Naive thymus-derived CD4-positive, alpha-beta T cell (primary cell): Measurements from ENCODE around the gene MTA2. TPM values are rescaled to one million over a fixed set of nuclear protein-coding genes. Genes with fewer than 3 reads are reported as not detected.

Experiments
- ATAC-seq: fragments of 150-1000 bp; cut with Tn5 transposase; 2 replicates; pipeline ENCODE4 v1.10.0; 2021; ENCODE audit warnings: mild to moderate bottlenecking, moderate library complexity
- CTCF ChIA-PET: fragments of 350-600 bp; sonication (Branson Sonifier 250); formaldehyde crosslinking; loops from one replicate; lab custom pipeline; 2021; ENCODE audit warnings: antibody characterized with exemption; lab: Charles Lee
- POLR2A ChIA-PET: fragments of 350-600 bp; sonication (Branson Sonifier 250); formaldehyde crosslinking; loops from one replicate; lab custom pipeline; 2021; ENCODE audit warnings: antibody characterized with exemption, inconsistent platforms; lab: Charles Lee
- DNase-seq, 9 donors: peaks; one replicate each; pipeline versions ENCODE4 v3.0.0 to v3.0.0-alpha.2; 2020 to 2022; ENCODE audit warnings: mixed read lengths in 1 of 9
- H3K27ac ChIP-seq: one replicate; pipeline ENCODE4 v1.7.0; 2013; ENCODE audit warnings: mild to moderate bottlenecking, low read depth, low read length, moderate library complexity
- H3K27me3 ChIP-seq, 2 donors: one replicate each; pipeline ENCODE4 v1.7.0; 2013; ENCODE audit warnings: low read length in 2 of 2, mild to moderate bottlenecking in 2 of 2, moderate library complexity in 2 of 2; ENCODE audit not compliant: control insufficient read depth in 2 of 2, insufficient read depth in 2 of 2
- H3K36me3 ChIP-seq, 3 experiments: 1 replicate in 2 of 3; 2 replicates in 1 of 3; pipeline ENCODE4 v1.7.0; 2013; ENCODE audit warnings: low read length in 3 of 3, mild to moderate bottlenecking in 3 of 3, moderate library complexity in 1 of 3; ENCODE audit not compliant: insufficient read depth in 3 of 3, control insufficient read depth in 2 of 3
- H3K4me1 ChIP-seq, 2 donors: one replicate each; pipeline ENCODE4 v1.7.0; 2013; ENCODE audit warnings: low read length in 2 of 2, mild to moderate bottlenecking in 2 of 2, moderate library complexity in 1 of 2; ENCODE audit not compliant: control insufficient read depth in 2 of 2, insufficient read depth in 2 of 2
- H3K4me3 ChIP-seq: 2 replicates; pipeline ENCODE4 v1.7.0; 2013; ENCODE audit warnings: mild to moderate bottlenecking, low read length
- H3K9me3 ChIP-seq, 3 experiments: 1 replicate in 2 of 3; 2 replicates in 1 of 3; pipeline ENCODE4 v1.7.0; 2013; ENCODE audit warnings: low read length in 3 of 3; ENCODE audit not compliant: control insufficient read depth in 2 of 3
- H3K27ac Mint-ChIP-seq, 9 donors: one replicate each; pipeline ENCODE4 v1.8.0; 2020 to 2022; ENCODE audit warnings: mixed read lengths in 9 of 9, mild to moderate bottlenecking in 8 of 9, moderate library complexity in 5 of 9, inconsistent platforms in 2 of 9
- H3K27me3 Mint-ChIP-seq, 5 donors: one replicate each; pipeline ENCODE4 v1.8.0; 2021 to 2022; ENCODE audit warnings: mixed read lengths in 5 of 5, mild to moderate bottlenecking in 1 of 5
- H3K36me3 Mint-ChIP-seq, 5 donors: one replicate each; pipeline ENCODE4 v1.8.0; 2020 to 2022; ENCODE audit warnings: mixed read lengths in 5 of 5, mild to moderate bottlenecking in 3 of 5, inconsistent platforms in 1 of 5
- H3K4me1 Mint-ChIP-seq, 7 donors: one replicate each; pipeline ENCODE4 v1.8.0; 2020 to 2022; ENCODE audit warnings: mixed read lengths in 7 of 7, mild to moderate bottlenecking in 3 of 7, inconsistent platforms in 1 of 7
- H3K4me3 Mint-ChIP-seq, 10 donors: one replicate each; pipeline ENCODE4 v1.8.0; 2020 to 2022; ENCODE audit warnings: mild to moderate bottlenecking in 10 of 10, mixed read lengths in 10 of 10, moderate library complexity in 6 of 10, inconsistent platforms in 2 of 10
- H3K9me3 Mint-ChIP-seq, 11 donors: one replicate each; pipeline ENCODE4 v1.8.0; 2020 to 2022; ENCODE audit warnings: mixed read lengths in 11 of 11, mild to moderate bottlenecking in 4 of 11, inconsistent platforms in 1 of 11, moderate library complexity in 1 of 11
- intact Hi-C, 2 donors: fragments of 100-400 bp; cut with micrococcal nuclease; formaldehyde crosslinking; loops; one replicate each; pipeline ENCODE4 v1.15.1; 2023
- polyA plus RNA-seq, 2 donors: library from polyadenylated mRNA; unstranded; fragments of 300-500 nt; fragmentation: Illumina TruSeq; gene quantifications; one replicate each; pipeline ENCODE4 v1.2.3, GENCODE V29; 2021
- total RNA-seq, 6 experiments: library from RNA in 5 of 6; stranded (reverse) in 5 of 6; gene quantifications; 1 replicate in 5 of 6; 2 replicates in 1 of 6; pipeline ENCODE4 v1.2.3 and lab custom pipeline; 2021 to 2026

MTA2 gene
- total and polyA plus RNA-seq, 7 experiments from 2014 or later: 25.6 to 238 (median 178) TPM

- Histone ChIP-seq H3K27ac (peak within 1 kb of the TSS; percentile 84), H3K36me3 (peaks cover 0 to 9% (median 0%) of the 10 kb centered on the region in 3 experiments), H3K9me3 (no peaks in the 10 kb centered on the region), H3K4me3 (peak within 1 kb of the TSS; percentile 87), H3K4me1 (peaks cover 34 to 36% of the 10 kb centered on the region in 2 donors), H3K27me3 (no peaks in the 10 kb centered on the region)
- Mint-ChIP-seq H3K4me3 (peak within 1 kb of the TSS; percentile 88 to 100 (median 94)), H3K27ac (peak within 1 kb of the TSS; percentile 51 to 98 (median 93)), H3K4me1 (peaks cover 36 to 78% (median 66%) of the 10 kb centered on the region in 7 donors), H3K9me3 (no peaks in the 10 kb centered on the region), H3K36me3 (peaks cover 0 to 7% (median 0%) of the 10 kb centered on the region in 5 donors), H3K27me3 (peaks cover 0 to 13% (median 0%) of the 10 kb centered on the region in 5 donors)
- ChIA-PET CTCF (interaction anchor here (1.1 to 2.8 kb wide), 2 partner anchors 11 to 14 kb away, joined by 4 to 12 read pairs; no protein-coding TSS in a partner anchor), POLR2A (interaction anchor here (0.5 to 6.3 kb wide), 6 partner anchors 7 to 276 kb away, joined by 3 to 72 read pairs (median 5); partner anchors contain the start of genes C11orf98 and CSKMT)
- intact Hi-C loops: loop anchor here (1.0 to 5.0 kb wide), 4 partner anchors 9 to 579 kb away; partner anchors contain the start of gene FTH1 (in 1 of the 2)
- peak; percentile 61 for ATAC-seq
- DNase-seq: peak in 8 of 9 donors; percentile 37 to 87 (median 50)
Measured at GRCh38 chr11:62546244-62546928, 55.3 kb downstream of the MTA2 start, which contains the start of gene AHNAK. Gene AHNAK (minus strand): TSS chr11:62546806. CDS start chr11:62536098, 10,708 bp downstream.

GRCh38 chr11:62545437-62546243, 56.0 kb downstream of the MTA2 start:
- Histone ChIP-seq H3K9me3 (no peaks in the 10 kb centered on the region), H3K36me3 (peaks cover 0 to 9% (median 0%) of the 10 kb centered on the region in 3 experiments), H3K4me1 (peaks cover 28 to 34% of the 10 kb centered on the region in 2 donors), H3K4me3 (peak overlapping the region; percentile 87), H3K27ac (peak overlapping the region; percentile 84), H3K27me3 (no peaks in the 10 kb centered on the region)
- H3K4me1 Mint-ChIP-seq: peaks cover 40 to 78% (median 65%) of the 10 kb centered on the region in 7 donors
- CTCF ChIA-PET: interaction anchor here (1.0 to 4.3 kb wide), 4 partner anchors 9 to 124 kb away, joined by 3 to 62 read pairs (median 24); no protein-coding TSS in a partner anchor
- peaks cover 0 to 7% (median 0%) of the 10 kb centered on the region in 5 donors for H3K36me3 Mint-ChIP-seq
- peak overlapping the region; percentile 68 to 95 (median 91) for H3K27ac Mint-ChIP-seq
- POLR2A ChIA-PET: interaction anchor here (1.3 to 6.3 kb wide), 4 partner anchors 8 to 336 kb away, joined by 3 to 72 read pairs (median 30); partner anchors contain the start of genes C11orf98 and CSKMT
- peaks cover 0 to 13% (median 0%) of the 10 kb centered on the region in 5 donors for H3K27me3 Mint-ChIP-seq
- DNase-seq: peak in 7 of 9 donors; percentile 31 to 83 (median 47)
- peak; percentile 10 for ATAC-seq
- no peaks in the 10 kb centered on the region for H3K9me3 Mint-ChIP-seq
- H3K4me3 Mint-ChIP-seq: peak overlapping the region; percentile 88 to 100 (median 94)
- intact Hi-C loops: loop anchor here (1.0 to 5.0 kb wide), 4 partner anchors 10 to 578 kb away; partner anchors contain the start of gene FTH1 (in 1 of the 2)

GRCh38 chr11:62544581-62545436, 56.9 kb downstream of the MTA2 start:
- Histone ChIP-seq H3K27me3 (no peaks in the 10 kb centered on the region), H3K4me1 (peaks cover 31 to 39% of the 10 kb centered on the region in 2 donors), H3K27ac (peak overlapping the region; percentile 84), H3K4me3 (peak overlapping the region; percentile 87), H3K36me3 (peaks cover 0 to 9% (median 0%) of the 10 kb centered on the region in 3 experiments), H3K9me3 (no peaks in the 10 kb centered on the region)
- Mint-ChIP-seq H3K27me3 (peaks cover 0 to 8% (median 0%) of the 10 kb centered on the region in 5 donors), H3K4me1 (peaks cover 40 to 77% (median 60%) of the 10 kb centered on the region in 7 donors), H3K36me3 (peaks cover 0 to 6% (median 0%) of the 10 kb centered on the region in 5 donors), H3K4me3 (peak overlapping the region; percentile 88 to 100 (median 94)), H3K9me3 (no peaks in the 10 kb centered on the region), H3K27ac (peak overlapping the region; percentile 68 to 95 (median 84))
- intact Hi-C loops: loop anchor here in 1 of 2 donors (5.0 kb wide), 1 partner anchor 578 kb away; the partner anchor contains the start of gene FTH1
- peak; percentile 10 for ATAC-seq
- CTCF ChIA-PET: interaction anchor here (1.0 to 4.3 kb wide), 8 partner anchors 10 to 152 kb away, joined by 3 to 62 read pairs (median 6); no protein-coding TSS in a partner anchor
- DNase-seq: peak in 4 of 9 donors; percentile 27 to 51 (median 29)
- POLR2A ChIA-PET: interaction anchor here (0.7 to 6.3 kb wide), 8 partner anchors 8 to 337 kb away, joined by 3 to 72 read pairs (median 3); partner anchors contain the start of genes C11orf98, CSKMT and TUT1

- Mint-ChIP-seq H3K4me3 (peak overlapping the region; percentile 88 to 100 (median 94)), H3K27ac (peak overlapping the region in 8 of 9 donors; percentile 38 to 95 (median 86)), H3K27me3 (peaks cover 0 to 5% (median 0%) of the 10 kb centered on the region in 5 donors), H3K36me3 (peaks cover 0 to 6% (median 0%) of the 10 kb centered on the region in 5 donors), H3K9me3 (no peaks in the 10 kb centered on the region), H3K4me1 (peaks cover 40 to 81% (median 61%) of the 10 kb centered on the region in 7 donors)
- Histone ChIP-seq H3K4me3 (peak overlapping the region; percentile 87), H3K27me3 (no peaks in the 10 kb centered on the region), H3K9me3 (no peaks in the 10 kb centered on the region), H3K27ac (peak overlapping the region; percentile 84), H3K36me3 (peaks cover 0 to 9% (median 0%) of the 10 kb centered on the region in 3 experiments), H3K4me1 (peaks cover 36 to 47% of the 10 kb centered on the region in 2 donors)
- no peak for ATAC-seq
- intact Hi-C loops: loop anchor here (1.0 kb wide), 4 partner anchors 29 to 150 kb away; partner anchors contain the start of gene EEF1G (in 1 of the 2)
- ChIA-PET CTCF (interaction anchor here (1.2 to 4.3 kb wide), 14 partner anchors 11 to 151 kb away, joined by 3 to 62 read pairs (median 6); partner anchors contain the start of gene TUT1), POLR2A (interaction anchor here (0.6 to 6.3 kb wide), 10 partner anchors 9 to 1644 kb away, joined by 3 to 72 read pairs (median 4); partner anchors contain the start of genes C11orf98, CSKMT and TUT1)
- DNase-seq: no peak
Measured at GRCh38 chr11:62543680-62544444, 57.8 kb downstream of the MTA2 start.
